ENCODE data around the gene HLA-DRB5.
"Not testable (repeated sequence)": the region's sequence is repeated elsewhere in the genome, so short reads cannot be mapped to it uniquely, and the experiment has no call there.

Gene HLA-DRB5

GRCh38 chr6:32529697-32530430 lies at the start of gene HLA-DRB5:
Gene HLA-DRB5 (minus strand): TSS chr6:32530287. CDS start chr6:32530224, 63 bp downstream.
- Histone ChIP-seq H3K4me2 (ENCODE audit: insufficient read depth, low read length) (no peak within 1 kb of the TSS), H3K27ac (ENCODE audit: low read length) (no peak within 1 kb of the TSS), H3K27me3 (ENCODE audit: insufficient read depth, low read length, poor library complexity) (no peaks in the 10 kb centered on the region), H4K20me1 (ENCODE audit: insufficient read depth, low read length) (no peaks in the 10 kb centered on the region), H3K9me3 (ENCODE audit: insufficient read depth, low read length, severe bottlenecking) (no peaks in the 10 kb centered on the region), H3K36me3 (ENCODE audit: insufficient read depth, low read length) (no peaks in the 10 kb centered on the region), H3K9ac (ENCODE audit: low read depth, low read length) (no peak within 1 kb of the TSS), H2AFZ (ENCODE audit: low read depth, low read length) (no peak within 1 kb of the TSS), H3K4me3 (ENCODE audit: low read depth in 1 of 2, low read length in 2 of 2) (no peak within 1 kb of the TSS), H3K79me2 (ENCODE audit: insufficient read depth, low read length) (no peaks in the 10 kb centered on the region), H3K4me1 (ENCODE audit: insufficient read depth, low read length) (no peaks in the 10 kb centered on the region)
- no peak for TF ChIP-seq EZH2 (IDR thresholded peaks at IDR 0.05; ENCODE audit: borderline replicate concordance, low read depth, low read length, severe bottlenecking)
- TF ChIP-seq, protein P1, sequence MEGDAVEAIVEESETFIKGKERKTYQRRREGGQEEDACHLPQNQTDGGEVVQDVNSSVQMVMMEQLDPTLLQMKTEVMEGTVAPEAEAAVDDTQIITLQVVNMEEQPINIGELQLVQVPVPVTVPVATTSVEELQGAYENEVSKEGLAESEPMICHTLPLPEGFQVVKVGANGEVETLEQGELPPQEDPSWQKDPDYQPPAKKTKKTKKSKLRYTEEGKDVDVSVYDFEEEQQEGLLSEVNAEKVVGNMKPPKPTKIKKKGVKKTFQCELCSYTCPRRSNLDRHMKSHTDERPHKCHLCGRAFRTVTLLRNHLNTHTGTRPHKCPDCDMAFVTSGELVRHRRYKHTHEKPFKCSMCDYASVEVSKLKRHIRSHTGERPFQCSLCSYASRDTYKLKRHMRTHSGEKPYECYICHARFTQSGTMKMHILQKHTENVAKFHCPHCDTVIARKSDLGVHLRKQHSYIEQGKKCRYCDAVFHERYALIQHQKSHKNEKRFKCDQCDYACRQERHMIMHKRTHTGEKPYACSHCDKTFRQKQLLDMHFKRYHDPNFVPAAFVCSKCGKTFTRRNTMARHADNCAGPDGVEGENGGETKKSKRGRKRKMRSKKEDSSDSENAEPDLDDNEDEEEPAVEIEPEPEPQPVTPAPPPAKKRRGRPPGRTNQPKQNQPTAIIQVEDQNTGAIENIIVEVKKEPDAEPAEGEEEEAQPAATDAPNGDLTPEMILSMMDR (IDR thresholded peaks at IDR 0.05; ENCODE audit: borderline replicate concordance, extremely low read depth, low read length, poor library complexity, severe bottlenecking): no peak
- DNase-seq: no peak
- ATAC-seq (ENCODE audit: insufficient read depth, low read depth): no peak

DNA sequence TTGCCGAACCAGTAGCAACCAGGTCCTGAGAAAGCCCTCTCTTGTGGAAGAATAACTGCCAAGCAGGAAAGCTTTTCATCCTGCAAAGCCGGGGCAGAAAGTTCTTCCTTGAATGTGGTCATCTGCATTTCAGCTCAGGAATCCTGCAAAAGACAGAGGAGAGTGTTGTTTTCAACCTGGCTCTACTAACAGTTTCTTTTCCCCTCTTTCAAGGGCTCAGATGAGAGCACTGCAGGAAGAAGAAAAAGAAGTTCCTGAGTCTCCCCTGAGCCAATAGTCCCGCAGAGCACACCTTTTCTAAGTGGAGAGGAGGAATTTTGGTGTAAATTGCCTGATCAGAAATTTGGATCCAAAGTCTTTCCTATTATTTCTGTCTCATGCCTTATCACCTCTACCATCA lies 48.9 kb upstream of the HLA-DRB5 start:
- Histone ChIP-seq H2AFZ (ENCODE audit: low read depth, low read length) (no peak overlapping the region), H3K9me3 (ENCODE audit: insufficient read depth, low read length, severe bottlenecking) (no peaks in the 10 kb centered on the region), H3K9ac (ENCODE audit: low read depth, low read length) (no peak overlapping the region), H3K36me3 (ENCODE audit: insufficient read depth, low read length) (no peaks in the 10 kb centered on the region), H3K27ac (ENCODE audit: low read length) (no peak overlapping the region), H3K4me3 (ENCODE audit: low read depth in 1 of 2, low read length in 2 of 2) (no peak overlapping the region), H3K4me1 (ENCODE audit: insufficient read depth, low read length) (no peaks in the 10 kb centered on the region), H3K27me3 (ENCODE audit: insufficient read depth, low read length, poor library complexity) (peaks cover 5% of the 10 kb centered on the region), H3K4me2 (ENCODE audit: insufficient read depth, low read length) (no peak overlapping the region), H3K79me2 (ENCODE audit: insufficient read depth, low read length) (no peaks in the 10 kb centered on the region), H4K20me1 (ENCODE audit: insufficient read depth, low read length) (no peaks in the 10 kb centered on the region)
- DNase-seq (no peak), ATAC-seq (ENCODE audit: insufficient read depth, low read depth) (no peak)
- TF ChIP-seq, protein P1 (IDR thresholded peaks at IDR 0.05; ENCODE audit: borderline replicate concordance, extremely low read depth, low read length, poor library complexity, severe bottlenecking): no peak
- no peak for TF ChIP-seq EZH2 (IDR thresholded peaks at IDR 0.05; ENCODE audit: borderline replicate concordance, low read depth, low read length, severe bottlenecking)

DNA sequence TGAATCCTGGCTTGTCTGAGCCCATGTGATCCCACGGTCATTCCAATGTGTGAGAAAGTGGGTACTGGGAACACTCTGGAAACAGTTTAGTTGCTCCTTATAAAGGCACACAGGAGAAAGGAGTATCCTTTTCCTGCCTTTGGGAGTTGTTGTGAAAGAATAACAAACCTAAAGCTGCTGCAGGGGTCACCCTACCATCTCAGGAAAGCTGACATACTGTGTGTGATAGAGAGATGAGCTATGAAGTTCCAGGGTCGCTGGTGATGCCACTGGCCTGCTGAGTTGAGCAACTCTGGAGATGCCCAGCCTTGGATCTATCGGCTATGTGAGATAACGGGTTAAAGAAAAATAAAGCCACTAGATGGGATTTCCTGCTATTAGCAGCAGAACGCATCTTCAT lies 47.4 kb upstream of the HLA-DRB5 start:
- H3K36me3 ChIP-seq (ENCODE audit: insufficient read depth, low read length); H3K4me3 ChIP-seq (ENCODE audit: low read depth in 1 of 2, low read length in 2 of 2); H3K4me2 ChIP-seq (ENCODE audit: insufficient read depth, low read length); H4K20me1 ChIP-seq (ENCODE audit: insufficient read depth, low read length); ATAC-seq (ENCODE audit: insufficient read depth, low read depth); H3K4me1 ChIP-seq (ENCODE audit: insufficient read depth, low read length); H3K27me3 ChIP-seq (ENCODE audit: insufficient read depth, low read length, poor library complexity); H2AFZ ChIP-seq (ENCODE audit: low read depth, low read length); H3K9ac ChIP-seq (ENCODE audit: low read depth, low read length); H3K79me2 ChIP-seq (ENCODE audit: insufficient read depth, low read length); H3K9me3 ChIP-seq (ENCODE audit: insufficient read depth, low read length, severe bottlenecking); DNase-seq; H3K27ac ChIP-seq (ENCODE audit: low read length): not testable (repeated sequence)

GRCh38 chr6:32576250-32576649 lies 46.2 kb upstream of the HLA-DRB5 start:
- no peak for TF ChIP-seq EZH2 (IDR thresholded peaks at IDR 0.05; ENCODE audit: borderline replicate concordance, low read depth, low read length, severe bottlenecking)
- TF ChIP-seq, protein P1 (IDR thresholded peaks at IDR 0.05; ENCODE audit: borderline replicate concordance, extremely low read depth, low read length, poor library complexity, severe bottlenecking): no peak
- H2AFZ ChIP-seq (ENCODE audit: low read depth, low read length): no peak overlapping the region

More at GRCh38 chr6:32576250-32576649, 46.2 kb upstream of the HLA-DRB5 start:
- ATAC-seq (ENCODE audit: insufficient read depth, low read depth): no peak
- H3K4me1 ChIP-seq (ENCODE audit: insufficient read depth, low read length): no peaks in the 10 kb centered on the region
- peaks cover 5% of the 10 kb centered on the region for H3K27me3 ChIP-seq (ENCODE audit: insufficient read depth, low read length, poor library complexity)
- H3K4me2 ChIP-seq (ENCODE audit: insufficient read depth, low read length): no peak overlapping the region
- no peaks in the 10 kb centered on the region for H3K36me3 ChIP-seq (ENCODE audit: insufficient read depth, low read length)
- no peak overlapping the region for H3K27ac ChIP-seq (ENCODE audit: low read length)
- no peak overlapping the region for H3K4me3 ChIP-seq (ENCODE audit: low read depth in 1 of 2, low read length in 2 of 2)
- H3K79me2 ChIP-seq (ENCODE audit: insufficient read depth, low read length): no peaks in the 10 kb centered on the region
- no peak overlapping the region for H3K9ac ChIP-seq (ENCODE audit: low read depth, low read length)
- H4K20me1 ChIP-seq (ENCODE audit: insufficient read depth, low read length): no peaks in the 10 kb centered on the region
- no peak for DNase-seq
- no peaks in the 10 kb centered on the region for H3K9me3 ChIP-seq (ENCODE audit: insufficient read depth, low read length, severe bottlenecking)

Measured in DND-41 (cell line).